WI38 (cell line): ENCODE measurements around the gene SYT12.
"Not testable (repeated sequence)": the region's sequence is repeated elsewhere in the genome, so short reads cannot be mapped to it uniquely, and the experiment has no call there.

Source experiments
- H3K4me3 ChIP-seq: 2 replicates; pipeline ENCODE4 v1.5.1; 2011; ENCODE audit warnings: low read depth, mild to moderate bottlenecking, control low read depth, low read length
- CTCF ChIP-seq: IDR thresholded peaks from 2 replicates; pipeline ENCODE4 v1.5.1; 2012; ENCODE audit warnings: low read depth, mild to moderate bottlenecking, control low read depth, low read length

The SYT12 gene

GRCh38 chr11:66987158-66987620 lies 35.7 kb upstream of the SYT12 start:
- no peak for TF ChIP-seq CTCF
- H3K4me3 ChIP-seq = no peak overlapping the region

- no peak overlapping the region for H3K4me3 ChIP-seq
- no peak for TF ChIP-seq CTCF
Observed at GRCh38 chr11:66987924-66988637, 34.9 kb upstream of the SYT12 start.

- H3K4me3 ChIP-seq = not testable (repeated sequence)
Observed at GRCh38 chr11:66988741-66989140, 34.2 kb upstream of the SYT12 start.

GRCh38 chr11:66989360-66989759 lies 33.6 kb upstream of the SYT12 start:
- H3K4me3 ChIP-seq = not testable (repeated sequence)

- no peak for TF ChIP-seq CTCF
- H3K4me3 ChIP-seq = no peak overlapping the region
Observed at GRCh38 chr11:66992041-66992440, 30.9 kb upstream of the SYT12 start.

- no peak overlapping the region for H3K4me3 ChIP-seq
- TF ChIP-seq CTCF = no peak
Observed at GRCh38 chr11:66996609-66997273, 26.2 kb upstream of the SYT12 start.

- no peak overlapping the region for H3K4me3 ChIP-seq
- no peak for TF ChIP-seq CTCF
Observed at GRCh38 chr11:66999555-66999954, 23.4 kb upstream of the SYT12 start.

GRCh38 chr11:67001332-67001731 lies 21.6 kb upstream of the SYT12 start:
- TF ChIP-seq CTCF = no peak
- no peak overlapping the region for H3K4me3 ChIP-seq
